SK-N-SH treated with all-trans-retinoic acid at 6 μM for 48 hours (cell line): ENCODE results near the gene MLLT11.
A peak's percentile ranks its signal among the peaks of the same experiment; 100 is the strongest.

Source experiments
- CSDC2 ChIP-seq: fragments of 250-450 bp; sonication (Bioruptor Pico); IDR thresholded peaks from 2 replicates; pipeline ENCODE4 v1.5.0; 2020; ENCODE audit warnings: mild to moderate bottlenecking, moderate library complexity
- OSR1 ChIP-seq: fragments of 250-450 bp; sonication (Bioruptor Pico); IDR thresholded peaks from 2 replicates; pipeline ENCODE4 v1.8.0; 2022; ENCODE audit warnings: moderate library complexity, mild to moderate bottlenecking, inconsistent platforms
- PPARA ChIP-seq: fragments of 250-450 bp; sonication (Bioruptor Pico); IDR thresholded peaks from 2 replicates; pipeline ENCODE4 v1.5.0; 2020; ENCODE audit warnings: mild to moderate bottlenecking, borderline replicate concordance
- RARB ChIP-seq: fragments of 250-450 bp; sonication (Bioruptor Pico); IDR thresholded peaks from 2 replicates; pipeline ENCODE4 v1.8.0; 2021; ENCODE audit warnings: mild to moderate bottlenecking, moderate library complexity
- TF ChIP-seq, protein P1 (sequence below): fragments of 250-450 bp; sonication (Bioruptor Pico); IDR thresholded peaks from 2 replicates; pipeline ENCODE4 v1.8.0; 2020; ENCODE audit warnings: mild to moderate bottlenecking, moderate library complexity, borderline replicate concordance
- TF ChIP-seq, protein P2 (sequence below): fragments of 250-450 bp; sonication (Bioruptor Pico); IDR thresholded peaks from 2 replicates; pipeline ENCODE4 v1.5.1; 2020; ENCODE audit warnings: low read depth, mild to moderate bottlenecking, moderate library complexity
- TF ChIP-seq, protein P3 (sequence below): fragments of 250-450 bp; sonication (Bioruptor Pico); IDR thresholded peaks from 2 replicates; pipeline ENCODE4 v1.5.1; 2021; ENCODE audit warnings: mild to moderate bottlenecking, moderate library complexity

DNA sequence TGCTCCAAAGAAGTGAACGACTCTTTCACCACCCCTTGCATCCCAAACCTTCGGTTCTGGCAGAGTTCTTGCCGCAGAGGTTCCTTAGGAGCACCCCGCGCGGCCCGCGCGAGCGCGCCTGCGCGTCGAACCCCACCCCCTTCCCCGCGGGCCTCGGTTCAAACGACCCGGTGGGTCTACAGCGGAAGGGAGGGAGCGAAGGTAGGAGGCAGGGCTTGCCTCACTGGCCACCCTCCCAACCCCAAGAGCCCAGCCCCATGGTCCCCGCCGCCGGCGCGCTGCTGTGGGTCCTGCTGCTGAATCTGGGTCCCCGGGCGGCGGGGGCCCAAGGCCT lies 12.6 kb upstream of the MLLT11 start, which contains the start of gene C1orf56:
- TF ChIP-seq PPARA (CRISPR knock-in tag): no peak
- TF ChIP-seq RARB (CRISPR knock-in tag): no peak
- no peak for TF ChIP-seq OSR1 (CRISPR knock-in tag)
- TF ChIP-seq, protein P1, sequence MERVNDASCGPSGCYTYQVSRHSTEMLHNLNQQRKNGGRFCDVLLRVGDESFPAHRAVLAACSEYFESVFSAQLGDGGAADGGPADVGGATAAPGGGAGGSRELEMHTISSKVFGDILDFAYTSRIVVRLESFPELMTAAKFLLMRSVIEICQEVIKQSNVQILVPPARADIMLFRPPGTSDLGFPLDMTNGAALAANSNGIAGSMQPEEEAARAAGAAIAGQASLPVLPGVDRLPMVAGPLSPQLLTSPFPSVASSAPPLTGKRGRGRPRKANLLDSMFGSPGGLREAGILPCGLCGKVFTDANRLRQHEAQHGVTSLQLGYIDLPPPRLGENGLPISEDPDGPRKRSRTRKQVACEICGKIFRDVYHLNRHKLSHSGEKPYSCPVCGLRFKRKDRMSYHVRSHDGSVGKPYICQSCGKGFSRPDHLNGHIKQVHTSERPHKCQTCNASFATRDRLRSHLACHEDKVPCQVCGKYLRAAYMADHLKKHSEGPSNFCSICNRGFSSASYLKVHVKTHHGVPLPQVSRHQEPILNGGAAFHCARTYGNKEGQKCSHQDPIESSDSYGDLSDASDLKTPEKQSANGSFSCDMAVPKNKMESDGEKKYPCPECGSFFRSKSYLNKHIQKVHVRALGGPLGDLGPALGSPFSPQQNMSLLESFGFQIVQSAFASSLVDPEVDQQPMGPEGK (CRISPR knock-in tag): 0 out of 2 replicates have a peak, but pooled peaks have one; percentile 41
- TF ChIP-seq, protein P2, sequence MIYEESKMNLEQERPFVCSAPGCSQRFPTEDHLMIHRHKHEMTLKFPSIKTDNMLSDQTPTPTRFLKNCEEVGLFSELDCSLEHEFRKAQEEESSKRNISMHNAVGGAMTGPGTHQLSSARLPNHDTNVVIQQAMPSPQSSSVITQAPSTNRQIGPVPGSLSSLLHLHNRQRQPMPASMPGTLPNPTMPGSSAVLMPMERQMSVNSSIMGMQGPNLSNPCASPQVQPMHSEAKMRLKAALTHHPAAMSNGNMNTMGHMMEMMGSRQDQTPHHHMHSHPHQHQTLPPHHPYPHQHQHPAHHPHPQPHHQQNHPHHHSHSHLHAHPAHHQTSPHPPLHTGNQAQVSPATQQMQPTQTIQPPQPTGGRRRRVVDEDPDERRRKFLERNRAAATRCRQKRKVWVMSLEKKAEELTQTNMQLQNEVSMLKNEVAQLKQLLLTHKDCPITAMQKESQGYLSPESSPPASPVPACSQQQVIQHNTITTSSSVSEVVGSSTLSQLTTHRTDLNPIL (CRISPR knock-in tag): no peak
- TF ChIP-seq, protein P3, sequence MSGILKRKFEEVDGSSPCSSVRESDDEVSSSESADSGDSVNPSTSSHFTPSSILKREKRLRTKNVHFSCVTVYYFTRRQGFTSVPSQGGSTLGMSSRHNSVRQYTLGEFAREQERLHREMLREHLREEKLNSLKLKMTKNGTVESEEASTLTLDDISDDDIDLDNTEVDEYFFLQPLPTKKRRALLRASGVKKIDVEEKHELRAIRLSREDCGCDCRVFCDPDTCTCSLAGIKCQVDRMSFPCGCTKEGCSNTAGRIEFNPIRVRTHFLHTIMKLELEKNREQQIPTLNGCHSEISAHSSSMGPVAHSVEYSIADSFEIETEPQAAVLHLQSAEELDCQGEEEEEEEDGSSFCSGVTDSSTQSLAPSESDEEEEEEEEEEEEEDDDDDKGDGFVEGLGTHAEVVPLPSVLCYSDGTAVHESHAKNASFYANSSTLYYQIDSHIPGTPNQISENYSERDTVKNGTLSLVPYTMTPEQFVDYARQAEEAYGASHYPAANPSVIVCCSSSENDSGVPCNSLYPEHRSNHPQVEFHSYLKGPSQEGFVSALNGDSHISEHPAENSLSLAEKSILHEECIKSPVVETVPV (CRISPR knock-in tag): no peak
- TF ChIP-seq CSDC2 (CRISPR knock-in tag): no peak
